GM19351 (cell line): Measurements from ENCODE around the gene ZNF24.
A peak's percentile ranks its signal among the peaks of the same experiment; 100 is the strongest.

Experiments used
- ATAC-seq: cut with Tn5 transposase; IDR thresholded peaks from one replicate; pipeline ENCODE4 v1.9.1; 2021; ENCODE audit warnings: mild to moderate bottlenecking, moderate library complexity; ENCODE audit not compliant: unreplicated experiment

Gene ZNF24

DNA sequence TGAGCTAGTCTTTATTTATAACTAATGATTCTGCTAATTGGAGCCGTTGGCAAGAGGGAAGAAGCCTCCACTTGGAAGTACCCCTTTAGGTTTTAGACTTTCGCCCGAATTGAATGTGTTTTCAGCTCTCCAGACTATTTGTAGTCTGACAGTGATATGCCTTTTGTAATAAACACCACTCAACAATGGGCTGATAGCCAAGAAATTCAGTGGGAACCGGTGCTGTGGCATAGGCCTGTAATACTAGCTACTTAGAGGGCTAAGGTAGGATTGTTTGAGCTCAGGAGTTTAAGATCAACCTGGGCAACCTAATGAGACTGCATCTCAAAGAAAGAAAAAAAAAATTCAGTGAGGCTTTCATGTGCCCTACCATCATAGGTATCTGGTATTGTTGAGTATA is 40.6 kb downstream of the ZNF24 start:
- no peak for ATAC-seq

DNA sequence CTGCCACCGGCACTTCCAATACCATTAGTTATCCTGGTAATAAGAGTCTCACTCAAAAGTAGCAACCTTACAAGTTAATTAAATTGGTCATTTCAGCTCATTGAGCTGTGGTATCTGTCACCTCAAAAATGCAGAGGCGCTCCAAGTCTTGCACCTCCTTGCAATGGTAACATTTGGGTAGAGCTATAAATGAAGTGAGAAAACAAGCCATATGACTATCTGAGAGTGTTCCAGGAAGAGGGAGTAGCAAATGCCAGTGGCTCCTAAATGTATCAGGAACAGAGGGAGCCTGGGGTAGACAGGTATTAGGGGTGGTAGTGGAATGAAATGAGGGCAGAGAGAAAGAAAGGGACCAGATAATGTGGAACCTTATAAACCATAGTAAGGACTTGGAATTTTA is 48.2 kb downstream of the ZNF24 start:
- ATAC-seq, result no peak

DNA sequence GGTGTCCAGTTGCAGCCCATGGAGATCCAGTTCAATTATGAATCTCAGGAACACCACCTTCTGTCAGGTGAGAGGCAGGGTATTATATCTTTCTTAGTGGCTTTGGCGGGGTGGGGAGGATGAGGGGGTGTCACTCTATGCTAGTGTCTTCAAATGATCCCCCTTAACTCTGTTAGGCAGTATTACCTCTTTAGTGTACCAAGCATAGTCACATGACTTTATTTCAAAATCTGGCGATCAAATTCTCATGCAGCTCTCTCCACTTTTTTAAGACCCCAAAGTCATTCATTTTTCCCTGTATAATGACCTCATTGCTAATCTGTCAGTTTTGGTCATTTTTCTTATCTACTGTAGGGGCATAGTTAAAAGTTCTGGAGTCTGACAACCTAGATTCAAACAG is 53.1 kb downstream of the ZNF24 start:
- ATAC-seq, result no peak

DNA sequence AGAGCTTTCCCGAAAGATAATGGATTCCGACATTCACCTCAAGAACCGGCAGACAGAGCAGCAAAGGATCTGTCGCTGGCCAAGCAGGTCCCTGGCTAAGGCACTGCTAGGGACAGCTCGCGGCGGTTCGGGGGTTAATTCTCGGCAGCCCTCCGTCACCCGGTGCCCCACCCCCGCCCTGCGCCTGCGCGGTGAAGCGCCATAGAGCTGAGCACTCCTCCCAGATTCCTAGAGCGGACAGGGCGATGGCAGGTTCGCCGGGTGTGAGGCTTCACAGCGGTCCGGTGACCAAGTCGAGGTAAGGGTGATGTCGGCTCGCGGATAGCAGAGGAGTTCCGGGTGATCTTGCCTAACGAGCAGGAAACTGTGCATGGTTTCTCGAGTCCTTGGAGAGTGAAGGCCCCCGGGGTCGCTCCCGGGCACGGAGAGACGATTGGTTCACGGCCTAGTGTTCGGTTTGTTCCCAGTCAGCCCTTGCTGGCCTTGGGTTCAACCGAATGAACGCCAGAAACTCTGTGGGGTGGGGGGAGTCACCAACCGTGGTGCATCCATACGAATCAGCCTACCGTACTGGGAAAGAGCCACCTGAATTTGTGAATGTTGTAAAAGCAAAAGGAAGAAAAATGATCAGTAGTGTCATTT is 54.0 kb downstream of the ZNF24 start, which contains the start of gene ZSCAN30:
Gene ZSCAN30 (minus strand): TSS at position 136 of the 642 bp plus-strand sequence. CDS start 25,877 bp downstream, outside the sequence.
- peak; percentile 86 for ATAC-seq

DNA sequence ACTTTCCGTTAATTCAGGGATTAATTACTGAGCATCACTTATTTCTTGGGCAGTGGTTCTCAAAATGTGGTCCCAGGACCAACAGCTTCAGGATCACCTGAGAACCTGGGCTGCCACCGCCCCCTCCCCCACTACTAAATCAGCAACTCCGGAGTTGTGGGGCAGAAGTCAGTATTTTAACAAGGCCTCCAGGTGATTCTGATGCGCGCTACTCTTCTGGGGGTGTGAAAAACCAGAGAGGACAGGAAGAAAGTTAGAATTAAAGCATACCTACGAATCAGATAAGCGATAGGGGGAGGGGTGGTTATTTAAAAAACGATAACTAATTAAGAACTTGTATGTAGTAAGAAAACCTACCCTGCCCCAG is 54.5 kb downstream of the ZNF24 start:
- ATAC-seq, result peak; percentile 29

DNA sequence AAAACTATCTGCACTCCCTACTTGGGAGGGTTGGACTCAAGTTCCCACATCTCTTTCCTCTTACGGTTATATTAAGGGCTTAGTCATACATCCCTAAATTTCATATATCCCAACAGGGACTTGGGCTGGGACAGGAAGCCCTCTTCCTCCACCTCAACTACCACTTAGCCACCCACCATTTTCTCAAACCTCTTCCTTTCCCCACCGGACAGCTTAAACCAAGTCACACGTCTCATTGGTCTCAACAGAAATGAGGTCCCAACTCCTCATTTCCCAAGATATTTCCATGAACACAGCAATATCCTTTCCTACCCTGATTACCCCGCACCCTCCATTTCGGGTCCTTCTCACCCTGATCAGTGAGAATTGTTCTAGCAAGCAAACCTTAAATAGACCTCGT is 54.9 kb downstream of the ZNF24 start:
- ATAC-seq, result no peak

DNA sequence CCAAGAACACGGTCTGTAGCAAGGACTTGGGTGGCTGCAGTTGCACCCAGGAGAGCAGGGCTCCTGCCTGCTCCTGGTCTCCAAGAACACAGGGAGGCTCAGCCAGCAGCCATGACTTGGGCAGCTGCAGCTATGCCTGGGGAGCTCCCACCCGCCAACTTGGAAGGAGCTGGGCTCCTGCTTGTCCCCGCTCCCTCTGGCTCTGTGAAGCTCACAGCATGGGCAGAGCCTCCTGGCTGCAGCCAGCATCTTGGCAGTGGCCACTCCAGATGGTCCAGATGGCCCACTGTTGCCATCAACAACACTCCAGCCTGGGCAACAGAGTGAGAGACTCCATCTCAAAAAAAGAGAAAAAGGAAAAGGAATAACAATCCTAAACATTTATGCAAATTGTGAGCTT is 59.4 kb downstream of the ZNF24 start:
- ATAC-seq, result no peak

DNA sequence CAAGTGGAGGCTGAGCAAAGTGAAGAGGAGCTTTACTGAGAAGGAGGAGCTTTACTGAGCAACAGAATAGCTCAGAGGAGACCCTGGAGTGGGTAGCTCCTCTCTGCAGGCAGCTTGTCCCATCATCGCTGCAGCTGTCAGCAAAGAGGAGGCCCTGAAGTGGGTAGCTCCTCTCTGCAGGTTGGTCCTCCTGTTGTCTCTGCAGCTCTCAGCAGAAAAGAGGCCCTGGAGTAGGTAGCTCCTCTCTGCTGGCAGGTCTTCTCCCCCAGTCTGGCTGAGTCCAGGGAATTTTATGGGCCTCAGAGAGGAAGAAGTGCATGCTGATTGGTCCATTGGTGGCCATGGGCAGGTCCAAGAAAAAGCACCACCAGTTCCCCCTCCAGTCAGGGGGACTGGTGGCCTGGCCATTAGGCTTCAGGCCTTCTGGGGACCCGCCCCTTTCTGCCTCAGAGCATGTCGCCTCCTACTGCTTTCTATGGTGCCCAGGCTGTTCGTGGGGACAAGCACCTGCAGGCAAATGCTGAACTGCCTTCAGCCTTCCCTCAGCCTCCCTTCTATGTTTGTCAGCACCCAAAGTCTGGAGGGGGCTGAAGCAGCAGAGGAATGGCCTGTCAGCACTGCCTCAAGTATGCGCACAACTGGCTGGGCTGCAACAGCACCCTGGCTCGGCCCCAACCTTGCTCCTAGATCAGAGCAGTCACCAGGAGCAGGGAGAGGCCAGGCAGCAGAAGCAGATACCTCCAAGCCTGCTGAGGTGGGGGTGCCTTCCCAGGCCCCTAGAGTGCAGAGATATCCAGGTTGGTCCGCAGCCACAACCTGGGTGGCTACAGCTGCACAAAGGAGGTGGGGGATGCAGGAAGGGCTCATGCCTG is 60.1 kb downstream of the ZNF24 start:
- ATAC-seq, result no peak

DNA sequence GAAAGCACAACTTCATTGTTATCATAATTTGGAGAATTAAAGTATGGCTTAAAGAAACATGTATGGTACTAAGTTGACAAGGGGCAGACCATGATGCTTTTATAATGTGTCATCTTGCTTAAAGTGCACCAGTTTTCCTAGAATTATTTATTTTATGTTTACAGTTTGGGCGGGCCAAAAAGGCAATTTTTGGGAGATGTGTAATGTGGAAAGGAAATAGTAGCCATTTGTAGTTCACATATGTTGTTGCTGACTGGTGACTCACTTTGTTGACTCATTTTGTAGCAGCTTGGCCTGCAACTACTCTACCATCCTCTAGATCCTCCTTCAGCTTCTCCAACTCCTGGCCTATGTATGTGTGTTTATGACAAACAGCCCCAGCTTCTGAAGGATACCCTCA is 61.9 kb downstream of the ZNF24 start:
- no peak for ATAC-seq
